Activated T-helper 1 cell treated with anti-CD3 and anti-CD28 coated beads, Interleukin-12 subunit alpha, Interleukin-12 subunit beta, Interleukin-2, Interleukin-4 antibody, amounts not matched to agents 30 ng/mL and 10 ng/mL and 1 ng/mL, durations not matched to agents 14 hours and 24 hours and 36 hours (primary cell): ENCODE measurements around the gene IRS4. TPM values are rescaled to one million over a fixed set of nuclear protein-coding genes. Genes with fewer than 3 reads are reported as not detected.

Experiments
- DNase-seq: peaks from one replicate; pipeline ENCODE4 v3.0.0; 2021; ENCODE audit warnings: low spot score
- H3K27ac Mint-ChIP-seq: one replicate; pipeline ENCODE4 v1.8.0; 2021; ENCODE audit warnings: mild to moderate bottlenecking, mixed read lengths
- H3K27me3 Mint-ChIP-seq: one replicate; pipeline ENCODE4 v1.8.0; 2022; ENCODE audit warnings: mild to moderate bottlenecking, moderate library complexity, mixed read lengths; ENCODE audit not compliant: insufficient read depth
- H3K36me3 Mint-ChIP-seq: one replicate; pipeline ENCODE4 v1.8.0; 2021; ENCODE audit warnings: low read depth, mixed read lengths
- H3K4me1 Mint-ChIP-seq: one replicate; pipeline ENCODE4 v1.8.0; 2021; ENCODE audit warnings: low read depth, mixed read lengths
- H3K4me3 Mint-ChIP-seq: one replicate; pipeline ENCODE4 v1.8.0; 2021; ENCODE audit warnings: mild to moderate bottlenecking, moderate library complexity, mixed read lengths
- H3K9me3 Mint-ChIP-seq: one replicate; pipeline ENCODE4 v1.8.0; 2021; ENCODE audit warnings: mixed read lengths
- intact Hi-C: fragments of 100-400 bp; cut with micrococcal nuclease; formaldehyde crosslinking; loops from one replicate; pipeline ENCODE4 v1.15.1; 2024
- total RNA-seq: library from RNA; stranded (reverse); gene quantifications from 2 replicates; pipeline ENCODE4 v1.2.3, GENCODE V29; 2022

Gene IRS4
- 0.05 and 0.07 TPM in 2 replicates for total RNA-seq

DNA sequence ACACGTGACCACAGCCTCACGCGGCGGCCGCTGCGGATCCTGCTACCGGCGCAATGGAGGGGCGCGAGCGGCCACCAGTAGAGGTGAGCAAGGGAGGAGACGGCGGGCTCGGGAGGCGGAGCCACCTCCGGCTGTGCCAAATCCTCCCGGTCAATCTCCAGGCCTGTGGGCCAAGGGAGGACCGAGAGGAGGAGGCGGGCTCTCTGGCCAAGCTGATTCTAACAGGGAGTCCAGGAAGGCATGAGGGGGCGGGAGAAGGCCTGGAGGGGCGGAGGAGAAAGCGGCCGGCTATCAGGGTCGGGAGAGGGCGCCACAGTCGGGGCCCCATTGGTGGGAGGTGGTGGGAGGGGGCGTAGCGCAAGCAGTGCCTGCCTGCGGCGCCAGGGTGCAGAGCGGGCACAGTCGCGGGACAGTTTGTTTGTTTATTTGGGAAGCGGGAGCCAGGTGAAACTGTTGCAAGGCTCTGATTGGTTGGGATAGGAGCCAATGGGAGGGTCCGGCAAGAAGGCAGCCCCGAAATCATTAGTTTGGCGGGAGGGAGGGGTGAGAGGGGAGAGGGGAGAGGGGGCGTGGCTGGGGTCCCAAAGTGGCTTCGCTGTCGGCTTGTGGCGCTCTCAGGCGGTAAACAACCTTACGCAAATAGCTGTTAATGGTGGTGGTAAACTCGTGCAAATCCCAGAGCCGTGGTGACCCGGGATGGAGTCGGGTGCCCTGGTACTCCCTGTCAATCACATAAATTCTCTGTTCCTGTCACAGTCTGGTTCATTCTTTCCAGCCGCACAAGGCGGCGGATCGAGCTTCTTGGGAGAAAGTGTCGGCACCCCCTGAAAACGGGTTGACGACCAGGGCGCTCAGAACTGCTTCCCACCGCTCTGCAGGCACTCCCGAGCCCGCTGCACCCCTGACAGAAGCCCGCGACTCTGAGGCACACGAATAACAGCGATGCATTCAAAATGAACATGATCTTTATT, at the start of gene IRS4:
Gene IRS4 (minus strand): TSS at position 55 of the 971 bp plus-strand sequence.
- H3K4me3 Mint-ChIP-seq: no peak within 1 kb of the TSS
- intact Hi-C loops: no loop called here
- H3K4me1 Mint-ChIP-seq: no peaks in the 10 kb centered on the region
- no peak for DNase-seq
- H3K9me3 Mint-ChIP-seq: no peaks in the 10 kb centered on the region
- no peaks in the 10 kb centered on the region for H3K36me3 Mint-ChIP-seq
- H3K27ac Mint-ChIP-seq: no peak within 1 kb of the TSS
- peaks cover 29% of the 10 kb centered on the region for H3K27me3 Mint-ChIP-seq

DNA sequence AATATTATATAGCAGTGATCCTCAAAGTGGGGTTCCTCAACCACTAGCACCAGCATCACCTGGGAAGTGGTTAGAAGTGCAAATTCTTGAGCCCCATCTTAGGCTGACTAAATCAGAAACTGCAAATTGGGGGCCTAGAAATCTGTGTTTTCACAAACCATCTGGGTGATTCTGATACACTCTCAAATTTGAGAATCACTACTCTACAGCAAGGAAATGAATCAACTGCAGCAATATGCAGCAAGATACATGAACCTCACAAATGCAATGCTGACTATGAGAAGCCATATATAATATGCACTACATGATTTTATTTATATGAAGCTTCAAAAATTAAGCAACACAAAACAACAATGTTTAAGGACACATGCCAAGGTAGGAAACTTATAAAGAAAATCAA, 36.2 kb upstream of the IRS4 start:
- Mint-ChIP-seq H3K4me3 (no peak overlapping the region), H3K4me1 (no peaks in the 10 kb centered on the region), H3K36me3 (no peaks in the 10 kb centered on the region), H3K27me3 (peaks cover 1% of the 10 kb centered on the region), H3K27ac (no peak overlapping the region), H3K9me3 (no peaks in the 10 kb centered on the region)
- intact Hi-C loops: no loop called here
- DNase-seq: no peak

DNA sequence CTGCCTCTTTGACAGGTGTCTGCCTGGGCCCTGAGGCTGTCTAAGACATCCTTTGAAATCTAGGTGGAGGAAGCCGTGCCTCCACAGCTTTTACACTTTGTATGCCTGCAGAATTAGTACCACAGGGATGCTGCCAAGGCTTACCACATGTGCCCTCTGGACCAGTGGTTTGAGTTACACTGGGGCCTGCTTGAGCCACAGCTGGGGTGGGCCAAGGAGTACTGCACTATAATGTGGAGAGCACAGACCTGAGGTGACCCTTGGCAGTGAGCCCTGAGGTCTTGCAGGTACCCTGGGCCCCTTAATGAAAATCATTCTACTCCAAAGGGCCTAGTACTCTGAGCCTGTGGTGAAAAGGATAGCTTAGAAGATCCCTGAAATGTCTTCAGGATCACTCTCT, 27.2 kb upstream of the IRS4 start:
- Mint-ChIP-seq H3K4me1 (no peaks in the 10 kb centered on the region), H3K27me3 (no peaks in the 10 kb centered on the region), H3K27ac (no peak overlapping the region), H3K4me3 (no peak overlapping the region), H3K36me3 (no peaks in the 10 kb centered on the region), H3K9me3 (no peaks in the 10 kb centered on the region)
- intact Hi-C loops: no loop called here
- DNase-seq: no peak

DNA sequence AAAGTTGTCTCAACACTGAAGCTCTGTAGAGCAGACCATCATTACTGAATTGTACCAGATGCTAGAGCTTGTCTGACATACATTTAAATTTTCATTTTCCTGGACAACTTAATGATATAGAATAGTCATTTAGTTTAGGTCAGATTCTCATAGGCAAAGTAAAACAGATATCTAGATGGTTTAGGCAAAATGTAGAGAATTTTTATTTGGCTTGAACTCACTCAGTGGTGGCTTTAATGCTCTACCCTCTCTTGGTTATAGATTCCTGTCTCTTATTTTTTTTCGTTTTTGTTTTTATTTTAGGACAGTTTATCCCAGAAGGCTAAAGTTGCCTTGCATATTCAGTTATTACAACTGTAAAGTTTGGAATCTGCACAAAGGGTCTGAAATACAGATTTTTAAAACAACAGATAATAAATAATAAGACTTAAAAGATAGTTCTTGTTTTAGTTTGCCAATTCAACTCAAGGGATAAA, 4.0 kb upstream of the IRS4 start:
- Mint-ChIP-seq H3K4me3 (no peak overlapping the region), H3K27me3 (peaks cover 10% of the 10 kb centered on the region), H3K4me1 (no peaks in the 10 kb centered on the region), H3K36me3 (no peaks in the 10 kb centered on the region), H3K27ac (no peak overlapping the region), H3K9me3 (no peaks in the 10 kb centered on the region)
- intact Hi-C loops: no loop called here
- no peak for DNase-seq

DNA sequence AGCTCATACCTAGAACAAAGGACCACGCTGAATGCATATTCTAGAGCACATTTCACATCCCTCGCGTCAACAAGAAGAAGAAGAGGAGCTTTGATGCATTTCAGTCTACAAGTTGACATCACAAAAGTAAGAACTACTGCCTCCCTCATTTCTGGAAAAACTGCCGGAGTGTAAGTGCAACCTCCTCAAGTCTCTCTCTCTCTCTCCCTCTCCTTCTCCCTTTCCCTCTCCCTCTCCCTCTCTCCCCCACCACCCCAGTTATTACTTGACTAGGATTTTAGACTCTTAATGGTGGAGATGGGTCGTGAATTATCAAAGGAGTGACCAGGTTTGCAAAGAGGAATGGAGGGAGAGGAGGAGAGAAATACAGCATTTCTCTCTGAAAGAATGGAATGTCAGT, 1.4 kb upstream of the IRS4 start:
- Mint-ChIP-seq H3K27me3 (peaks cover 20% of the 10 kb centered on the region), H3K4me3 (no peak overlapping the region), H3K27ac (no peak overlapping the region), H3K4me1 (no peaks in the 10 kb centered on the region), H3K9me3 (no peaks in the 10 kb centered on the region), H3K36me3 (no peaks in the 10 kb centered on the region)
- DNase-seq: no peak
- intact Hi-C loops: no loop called here

DNA sequence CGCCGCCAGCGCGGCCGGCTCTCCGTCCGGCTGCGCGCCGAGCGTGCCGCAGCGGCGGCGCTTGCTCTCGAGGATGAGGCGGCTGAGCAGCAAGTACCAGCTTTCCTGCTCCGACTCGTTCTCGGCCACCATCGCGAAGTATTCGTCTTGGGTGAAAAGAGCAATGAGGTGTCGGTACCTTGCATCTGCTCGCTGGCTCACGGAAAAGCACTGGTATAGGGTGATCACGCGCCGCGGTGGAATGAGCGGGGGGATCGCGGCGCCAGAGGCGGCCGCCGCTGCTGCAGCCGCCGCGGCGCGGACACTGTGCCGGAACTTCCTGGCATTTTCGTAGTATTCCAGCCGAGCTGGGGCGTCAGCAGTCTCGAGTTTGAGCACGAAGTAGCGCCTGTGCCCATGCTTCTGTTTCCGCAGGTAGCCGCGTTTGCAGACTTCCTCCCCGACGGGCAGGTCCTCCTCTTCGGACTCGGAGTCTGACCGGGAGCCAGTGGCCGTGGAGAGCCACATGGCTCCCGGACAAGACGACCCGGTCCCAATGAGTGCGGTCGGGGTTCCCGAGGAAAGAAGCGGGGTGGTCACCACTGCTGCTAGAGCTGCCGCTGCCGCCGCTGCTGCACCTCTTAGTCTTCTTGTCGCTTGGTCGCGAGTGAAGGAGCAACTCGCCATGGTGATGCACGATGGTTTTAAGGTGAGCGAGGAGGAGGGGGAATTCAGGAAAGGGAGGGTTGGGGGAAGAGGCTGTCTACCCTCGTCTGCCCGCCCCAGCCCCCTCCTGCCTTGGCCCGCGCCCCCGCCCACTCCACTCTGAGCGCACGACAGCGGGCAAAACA, 469 bp downstream of the IRS4 start:
- no peaks in the 10 kb centered on the region for H3K9me3 Mint-ChIP-seq
- no peak overlapping the region for H3K4me3 Mint-ChIP-seq
- H3K27me3 Mint-ChIP-seq: peaks cover 33% of the 10 kb centered on the region
- intact Hi-C loops: no loop called here
- DNase-seq: no peak
- no peaks in the 10 kb centered on the region for H3K36me3 Mint-ChIP-seq
- H3K4me1 Mint-ChIP-seq: no peaks in the 10 kb centered on the region
- no peak overlapping the region for H3K27ac Mint-ChIP-seq

DNA sequence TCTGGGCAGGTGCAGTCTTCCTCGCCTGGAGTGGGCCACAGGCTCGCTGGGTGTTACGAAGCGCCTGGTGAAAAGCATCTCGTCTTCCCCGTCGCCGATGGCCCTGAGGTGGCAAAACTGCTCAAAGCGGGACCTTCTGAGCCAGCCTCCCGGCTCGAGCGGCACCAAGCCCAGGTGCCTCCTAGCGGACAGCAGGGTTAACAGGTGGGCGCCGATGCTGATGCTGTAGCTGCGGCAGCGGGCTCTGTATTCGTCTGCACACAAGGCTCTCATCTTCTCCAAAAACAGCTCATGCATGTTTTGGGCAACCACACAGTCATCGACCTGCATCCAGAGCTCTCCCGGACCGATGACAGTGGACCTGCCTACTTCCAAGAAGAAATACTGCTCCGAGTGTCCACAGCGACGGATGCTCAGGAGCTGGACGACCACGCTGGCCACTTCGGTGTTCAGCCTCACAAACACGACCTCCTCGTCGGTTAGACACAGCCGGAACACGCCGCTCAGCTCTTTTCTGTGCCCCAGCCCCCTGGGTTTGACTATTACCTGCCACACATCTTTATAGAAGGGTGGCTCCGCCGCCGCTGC, 1.2 kb downstream of the IRS4 start:
- Mint-ChIP-seq H3K9me3 (no peaks in the 10 kb centered on the region), H3K36me3 (no peaks in the 10 kb centered on the region), H3K4me1 (no peaks in the 10 kb centered on the region), H3K27me3 (peaks cover 38% of the 10 kb centered on the region), H3K4me3 (no peak overlapping the region), H3K27ac (no peak overlapping the region)
- no peak for DNase-seq
- intact Hi-C loops: no loop called here

DNA sequence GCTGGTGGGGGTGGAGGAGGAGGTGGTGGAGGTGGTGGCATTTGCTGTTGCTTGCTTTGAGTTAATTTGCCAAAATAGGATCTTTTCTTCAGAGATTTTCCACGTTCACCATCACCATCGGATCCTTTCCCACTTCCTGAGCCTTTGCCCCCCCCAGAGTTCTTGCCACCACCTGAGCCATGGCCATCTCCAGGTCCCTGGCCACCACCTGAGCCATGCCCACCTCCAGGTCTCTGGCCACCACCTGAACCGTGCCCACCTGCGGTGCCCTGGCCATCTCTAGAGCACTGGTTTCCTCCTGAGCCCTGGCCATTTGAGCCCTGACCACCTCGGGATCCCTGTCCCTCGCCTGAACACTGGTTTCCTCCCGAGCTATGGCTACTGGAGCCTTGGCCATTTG, 1.9 kb downstream of the IRS4 start:
- Mint-ChIP-seq H3K27ac (no peak overlapping the region), H3K9me3 (no peaks in the 10 kb centered on the region), H3K27me3 (peaks cover 38% of the 10 kb centered on the region), H3K4me1 (no peaks in the 10 kb centered on the region), H3K4me3 (no peak overlapping the region), H3K36me3 (no peaks in the 10 kb centered on the region)
- DNase-seq: no peak
- intact Hi-C loops: no loop called here

DNA sequence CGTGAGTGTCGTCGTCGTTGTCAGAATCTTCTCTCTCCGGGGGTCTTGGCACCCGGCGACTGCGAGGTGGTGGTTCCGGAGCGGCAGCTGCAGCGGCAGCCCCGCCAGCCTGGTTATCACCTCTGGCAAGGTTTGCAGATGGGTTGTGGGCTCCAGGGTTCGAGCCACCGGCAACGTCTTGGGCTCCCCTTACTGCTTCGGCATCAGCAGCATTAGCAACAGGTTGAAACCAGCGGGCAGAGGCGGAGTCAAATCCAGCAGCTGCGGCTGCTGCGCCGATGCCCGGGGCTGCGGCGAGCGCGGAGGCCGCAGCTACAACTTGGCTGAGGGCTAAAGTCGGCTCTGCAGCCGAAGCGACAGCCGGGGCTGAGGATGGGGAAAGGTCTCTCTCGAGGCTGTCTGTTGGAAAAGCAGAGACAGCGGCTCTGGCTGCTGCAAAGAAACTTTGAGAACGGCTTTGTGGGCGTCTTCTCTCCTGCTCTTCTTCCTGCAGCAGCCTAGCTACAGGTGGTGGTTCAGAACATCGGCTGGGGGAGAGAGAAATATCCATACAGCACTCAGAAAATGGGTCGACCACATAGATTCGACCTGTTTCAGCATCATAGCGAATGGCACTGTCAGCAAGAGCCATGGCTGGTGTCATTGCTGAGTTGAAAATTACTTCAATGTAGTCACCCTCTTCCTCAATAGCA, 3.6 kb downstream of the IRS4 start:
- H3K4me1 Mint-ChIP-seq: no peaks in the 10 kb centered on the region
- H3K27me3 Mint-ChIP-seq: peaks cover 36% of the 10 kb centered on the region
- no peaks in the 10 kb centered on the region for H3K36me3 Mint-ChIP-seq
- no peak for DNase-seq
- no peak overlapping the region for H3K27ac Mint-ChIP-seq
- H3K9me3 Mint-ChIP-seq: no peaks in the 10 kb centered on the region
- no peak overlapping the region for H3K4me3 Mint-ChIP-seq
- intact Hi-C loops: no loop called here

DNA sequence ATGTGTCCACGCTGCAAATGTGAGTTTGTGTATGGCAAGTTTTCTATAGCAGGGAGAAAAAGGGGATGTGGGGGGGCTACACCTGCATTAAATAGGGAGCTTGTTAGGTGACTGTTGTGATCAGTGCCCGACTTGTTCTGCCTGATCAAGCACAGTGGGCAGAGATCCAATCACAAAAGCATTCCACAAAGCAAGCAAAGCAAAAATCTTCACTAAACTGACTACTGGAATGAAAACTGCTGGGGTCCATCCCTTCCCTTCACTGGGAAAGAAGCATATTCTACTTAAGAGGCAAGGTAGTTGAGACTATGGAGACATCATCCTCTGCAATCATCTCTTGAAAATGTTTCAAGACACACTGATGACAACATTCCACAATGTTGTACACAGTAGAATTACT, 5.2 kb downstream of the IRS4 start:
- peaks cover 31% of the 10 kb centered on the region for H3K27me3 Mint-ChIP-seq
- H3K4me3 Mint-ChIP-seq: no peak overlapping the region
- intact Hi-C loops: no loop called here
- H3K9me3 Mint-ChIP-seq: no peaks in the 10 kb centered on the region
- H3K4me1 Mint-ChIP-seq: no peaks in the 10 kb centered on the region
- H3K27ac Mint-ChIP-seq: no peak overlapping the region
- DNase-seq: no peak
- no peaks in the 10 kb centered on the region for H3K36me3 Mint-ChIP-seq

DNA sequence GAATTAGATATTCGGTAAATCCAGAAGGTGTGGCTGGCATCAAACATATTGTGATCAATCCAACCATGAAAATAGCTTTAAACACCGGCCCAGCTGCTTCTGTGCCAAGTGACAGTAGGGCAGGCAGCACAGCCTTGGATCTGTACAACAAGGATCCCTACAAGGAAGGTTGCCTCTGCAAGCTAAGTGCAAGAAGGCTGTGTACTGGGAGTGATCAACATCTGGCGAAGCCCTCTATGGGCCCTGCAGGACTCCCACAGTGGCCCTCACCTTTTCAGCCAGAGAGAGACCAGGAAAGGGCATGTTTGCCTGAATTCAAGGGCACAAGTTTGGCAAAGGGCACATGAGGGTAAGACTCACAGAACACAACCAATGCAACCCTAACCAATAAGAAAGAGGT, 9.6 kb downstream of the IRS4 start:
- H3K4me1 Mint-ChIP-seq: no peaks in the 10 kb centered on the region
- DNase-seq: no peak
- intact Hi-C loops: no loop called here
- no peaks in the 10 kb centered on the region for H3K36me3 Mint-ChIP-seq
- no peaks in the 10 kb centered on the region for H3K9me3 Mint-ChIP-seq
- no peak overlapping the region for H3K4me3 Mint-ChIP-seq
- H3K27ac Mint-ChIP-seq: no peak overlapping the region
- peaks cover 11% of the 10 kb centered on the region for H3K27me3 Mint-ChIP-seq

DNA sequence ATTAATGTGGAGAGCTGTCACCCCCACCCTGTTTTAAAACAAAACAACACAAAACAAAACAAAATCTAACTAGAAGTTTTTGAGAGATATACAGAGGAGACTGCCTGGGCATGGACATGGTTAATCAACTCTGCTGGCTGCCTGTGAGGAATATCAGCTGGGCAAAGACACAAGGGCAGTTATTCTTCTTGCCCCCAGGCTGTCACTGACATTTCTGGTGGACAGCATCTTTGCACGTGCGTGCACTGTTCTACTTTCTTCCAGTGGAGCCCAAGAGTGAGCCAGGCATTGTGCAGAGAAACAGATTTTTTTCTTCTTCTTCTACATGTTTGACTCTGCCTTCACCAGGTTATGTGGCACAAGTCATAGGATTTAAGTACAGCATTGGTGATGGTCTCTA, 13.8 kb downstream of the IRS4 start:
- H3K9me3 Mint-ChIP-seq: no peaks in the 10 kb centered on the region
- H3K4me1 Mint-ChIP-seq: no peaks in the 10 kb centered on the region
- peaks cover 3% of the 10 kb centered on the region for H3K27me3 Mint-ChIP-seq
- no peak overlapping the region for H3K27ac Mint-ChIP-seq
- no peak overlapping the region for H3K4me3 Mint-ChIP-seq
- DNase-seq: no peak
- intact Hi-C loops: no loop called here
- H3K36me3 Mint-ChIP-seq: no peaks in the 10 kb centered on the region
